Heart left ventricle (tissue), 16 donors: ENCODE results near the gene CACNG6. TPM values are rescaled to one million over a fixed set of nuclear protein-coding genes. Genes with fewer than 3 reads are reported as not detected.

Experiments
- ATAC-seq, 4 donors: fragments of 200-7000 bp; cut with Tn5 transposase; one replicate each; pipeline ENCODE4 v1.9.1; 2020 to 2022; ENCODE audit warnings: moderate library complexity in 4 of 4, mild to moderate bottlenecking in 3 of 4, moderate number of reproducible peaks in 1 of 4
- DNase-seq, 5 donors: peaks; one replicate each; pipeline ENCODE4 v3.0.0-alpha.2; 2020
- H3K27ac ChIP-seq, 12 donors: fragments of 200-600 bp; sonication (generic) in 4 of 12; one replicate each; pipeline versions ENCODE4 v1.5.0 to v1.8.0; 2016 to 2022; ENCODE audit warnings: mild to moderate bottlenecking in 2 of 12
- H3K27me3 ChIP-seq, 9 donors: fragments of 200-600 bp; sonication (generic) in 2 of 9; one replicate each; pipeline versions ENCODE4 v1.5.1 to v1.8.0; 2016 to 2022; ENCODE audit warnings: mild to moderate bottlenecking in 3 of 9
- H3K36me3 ChIP-seq, 9 donors: fragments of 200-600 bp; sonication (generic) in 2 of 9; one replicate each; pipeline versions ENCODE4 v1.5.0 to v1.8.0; 2018 to 2022; ENCODE audit warnings: mild to moderate bottlenecking in 2 of 9
- H3K4me1 ChIP-seq, 12 donors: fragments of 200-600 bp; sonication (generic) in 4 of 12; one replicate each; pipeline versions ENCODE4 v1.5.0 to v1.8.0; 2016 to 2022; ENCODE audit warnings: mild to moderate bottlenecking in 3 of 12
- H3K4me3 ChIP-seq, 12 donors: fragments of 200-600 bp; sonication (generic) in 4 of 12; one replicate each; pipeline versions ENCODE4 v1.5.0 to v1.8.0; 2017 to 2022; ENCODE audit warnings: mild to moderate bottlenecking in 9 of 12, moderate library complexity in 4 of 12
- H3K9me3 ChIP-seq, 12 donors: fragments of 200-600 bp; sonication (generic) in 4 of 12; one replicate each; pipeline versions ENCODE4 v1.5.0 to v1.8.0; 2016 to 2022; ENCODE audit warnings: mild to moderate bottlenecking in 1 of 12
- POLR2A ChIP-seq, 2 donors: fragments of 450-650 bp; IDR thresholded peaks; one replicate each; pipeline ENCODE4 v1.6.1; 2017; ENCODE audit warnings: antibody characterized with exemption in 2 of 2, mild to moderate bottlenecking in 2 of 2, moderate library complexity in 2 of 2
- WGBS, 4 donors: extraction: QIAGEN DNeasy Blood & Tissue Kit in 2 of 4; methylation state at CpG; one replicate each; pipeline versions ENCODE4 v1.1.5 to v1.1.7; 2013 to 2018; 5-methylcytosine and 5-hydroxymethylcytosine counted together
- intact Hi-C, 10 donors: fragments of 100-400 bp; cut with DNase I; formaldehyde crosslinking; loops; one replicate each; pipeline versions ENCODE4 v1.11.1 to v1.14.2; 2022
- polyA plus RNA-seq, 2 donors: library from polyadenylated mRNA; stranded (reverse); fragments of 200-250 nt; gene quantifications; one replicate each; pipeline ENCODE4 v1.2.3, GENCODE V29; 2013
- total RNA-seq, 9 donors: library from RNA; depleted of rRNA in 2 of 9; stranded (reverse); fragments of >200 nt in 2 of 9; fragmentation: NEBNext Ultra II Directional in 3 of 9; extraction: Animal tissue kit (Norgen Biotek cat#: 25700) in 3 of 9; gene quantifications; one replicate each; pipeline versions ENCODE4 v1.1.0 to v1.2.4, GENCODE V29; 2016 to 2023
- TF ChIP-seq, protein P1 (sequence below), 12 donors: fragments of 200-600 bp; sonication (generic) in 4 of 12; IDR thresholded peaks; one replicate each; pipeline versions ENCODE4 v1.5.0 to v1.8.0; 2018 to 2022; ENCODE audit warnings: antibody characterized with exemption in 12 of 12, mild to moderate bottlenecking in 5 of 12
- donor health status: ischemic (EF 13 %, LVEDD 7.1; RV severe dilation, severe dysfunction).
- donor health status: healthy with polysubstance abuse.
- donor health status: DM: no; HTN: yes; CAD: no.
- donor health status: DM: no; HTN: no; CAD: no.
- donor health status: ischemic (EF 25% LVEDD 6.9; RV normal size, moderate dysfunction).
- donor health status: ischemic (EF 25% LVEDD 5.7; RV mildly dilated, moderate dysfunction).
- donor health status: healthy.
- donor health status: DM: yes; HTN: yes; CAD: no.
- donor health status: ischemic (EF 35%, LVEDD 5.7; RV mildly dilated, moderate dysfunction).
- donor health status: nonischemic (EF 11% LVEDD 7.7; RV severe dilation, severe dysfunction).
- donor health status: DM: yes; HTN: yes; CAD: no.
- donor health status: PGD.
- donor health status: ischemic (EF 29% LVEDD 5.4; RV normal size, mild dysfunction).
- donor health status: nonischemic (EF 23%, LVEDD 6.1; RV moderate dilation, normal function).

The CACNG6 gene
- total and polyA plus RNA-seq, 11 donors: not detected

DNA sequence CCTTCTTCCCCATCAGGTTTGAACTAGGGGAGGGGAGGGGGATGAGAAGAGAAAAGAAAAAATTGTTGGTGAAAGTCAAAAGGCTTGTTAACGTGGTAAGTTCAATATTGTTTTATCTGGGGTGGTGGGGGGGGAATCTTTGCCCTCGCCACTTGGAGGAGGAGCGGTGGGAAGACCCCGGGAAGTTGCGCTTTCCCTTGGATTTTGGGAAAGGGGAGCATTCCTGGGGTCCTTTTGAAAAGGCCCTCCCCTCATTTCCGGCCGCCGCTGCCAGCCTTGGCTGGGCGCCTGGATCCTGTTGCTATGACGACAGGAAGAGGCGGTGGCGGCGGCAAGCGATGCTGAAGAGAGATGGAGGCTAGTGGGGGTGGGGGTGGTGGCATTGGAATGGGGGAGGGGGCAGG is 33.3 kb upstream of the CACNG6 start:
- H3K36me3 ChIP-seq: no peaks in the 10 kb centered on the region
- peaks cover 0 to 5% (median 0%) of the 10 kb centered on the region in 12 donors for H3K4me1 ChIP-seq
- H3K27me3 ChIP-seq: peaks cover 33 to 90% (median 55%) of the 10 kb centered on the region in 9 donors
- H3K4me3 ChIP-seq: no peak overlapping the region
- TF ChIP-seq, protein P1, sequence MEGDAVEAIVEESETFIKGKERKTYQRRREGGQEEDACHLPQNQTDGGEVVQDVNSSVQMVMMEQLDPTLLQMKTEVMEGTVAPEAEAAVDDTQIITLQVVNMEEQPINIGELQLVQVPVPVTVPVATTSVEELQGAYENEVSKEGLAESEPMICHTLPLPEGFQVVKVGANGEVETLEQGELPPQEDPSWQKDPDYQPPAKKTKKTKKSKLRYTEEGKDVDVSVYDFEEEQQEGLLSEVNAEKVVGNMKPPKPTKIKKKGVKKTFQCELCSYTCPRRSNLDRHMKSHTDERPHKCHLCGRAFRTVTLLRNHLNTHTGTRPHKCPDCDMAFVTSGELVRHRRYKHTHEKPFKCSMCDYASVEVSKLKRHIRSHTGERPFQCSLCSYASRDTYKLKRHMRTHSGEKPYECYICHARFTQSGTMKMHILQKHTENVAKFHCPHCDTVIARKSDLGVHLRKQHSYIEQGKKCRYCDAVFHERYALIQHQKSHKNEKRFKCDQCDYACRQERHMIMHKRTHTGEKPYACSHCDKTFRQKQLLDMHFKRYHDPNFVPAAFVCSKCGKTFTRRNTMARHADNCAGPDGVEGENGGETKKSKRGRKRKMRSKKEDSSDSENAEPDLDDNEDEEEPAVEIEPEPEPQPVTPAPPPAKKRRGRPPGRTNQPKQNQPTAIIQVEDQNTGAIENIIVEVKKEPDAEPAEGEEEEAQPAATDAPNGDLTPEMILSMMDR (IDR thresholded peaks at IDR 0.05): no peak
- TF ChIP-seq POLR2A (IDR thresholded peaks at IDR 0.05): no peak
- DNase-seq (no peak), ATAC-seq (no peak)
- H3K27ac ChIP-seq: no peak overlapping the region
- peaks cover 0 to 3% (median 0%) of the 10 kb centered on the region in 12 donors for H3K9me3 ChIP-seq
- WGBS, 4 donors: 1 to 6% (median 2%) methylated on average over 12 to 14 of the region's 14 CpGs
- intact Hi-C loops: no loop called here

DNA sequence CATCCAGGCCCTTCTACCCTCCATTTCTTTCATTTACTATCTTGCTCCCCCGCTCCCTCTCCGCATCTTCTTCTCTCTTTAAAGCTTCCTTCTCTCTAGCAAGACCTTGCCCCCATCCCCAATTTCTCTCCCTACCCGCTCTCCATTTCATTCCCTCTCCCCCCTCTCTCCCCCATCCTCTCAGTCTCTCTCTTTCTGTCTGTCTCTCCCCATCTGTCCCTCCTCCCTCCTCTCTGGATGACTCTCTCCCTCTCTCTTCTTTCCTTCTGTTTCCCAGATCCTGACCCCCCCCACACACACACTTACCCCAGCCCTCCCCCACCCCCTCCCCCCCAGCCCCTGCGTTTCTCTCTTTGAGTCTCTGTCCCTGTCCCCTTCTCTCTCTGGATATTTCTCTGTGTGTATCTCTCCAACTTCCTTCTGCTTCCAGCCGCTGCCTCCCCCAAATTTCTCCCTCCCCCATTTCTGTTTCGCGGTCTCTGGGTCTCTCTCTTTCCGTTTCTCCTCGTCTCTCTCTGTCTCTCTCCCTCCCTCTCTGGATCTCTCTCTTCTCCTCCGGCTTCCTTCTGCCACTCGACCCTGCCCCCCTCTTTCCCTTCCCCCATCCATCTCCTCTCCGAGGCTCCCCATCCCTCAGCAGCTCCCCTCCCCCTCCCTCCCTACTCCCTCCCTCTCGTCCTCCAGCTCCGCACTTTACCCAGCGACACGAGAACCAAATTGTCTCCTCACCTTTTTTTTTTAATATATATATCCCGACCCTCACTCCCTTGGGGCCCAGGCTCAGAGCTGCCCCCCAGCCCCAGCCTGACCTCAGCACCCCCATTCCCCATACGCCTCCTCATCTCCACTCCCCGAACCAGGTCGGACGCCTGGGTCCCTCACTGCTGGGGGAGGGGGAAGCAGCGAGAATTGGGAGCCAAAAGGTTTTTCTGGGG is 32.3 kb upstream of the CACNG6 start:
- no peaks in the 10 kb centered on the region for H3K36me3 ChIP-seq
- peaks cover 35 to 89% (median 64%) of the 10 kb centered on the region in 9 donors for H3K27me3 ChIP-seq
- no peak for TF ChIP-seq POLR2A (IDR thresholded peaks at IDR 0.05)
- TF ChIP-seq, protein P1 (IDR thresholded peaks at IDR 0.05): no peak
- ATAC-seq: no peak
- intact Hi-C loops: no loop called here
- no peak for DNase-seq
- H3K27ac ChIP-seq: no peak overlapping the region
- H3K4me3 ChIP-seq: no peak overlapping the region
- WGBS, 4 donors: 1 to 3% (median 2%) methylated on average over 22 of the region's 22 CpGs
- H3K9me3 ChIP-seq: peaks cover 0 to under 1% (median 0%) of the 10 kb centered on the region in 12 donors
- peaks cover 0 to 7% (median 0%) of the 10 kb centered on the region in 12 donors for H3K4me1 ChIP-seq

DNA sequence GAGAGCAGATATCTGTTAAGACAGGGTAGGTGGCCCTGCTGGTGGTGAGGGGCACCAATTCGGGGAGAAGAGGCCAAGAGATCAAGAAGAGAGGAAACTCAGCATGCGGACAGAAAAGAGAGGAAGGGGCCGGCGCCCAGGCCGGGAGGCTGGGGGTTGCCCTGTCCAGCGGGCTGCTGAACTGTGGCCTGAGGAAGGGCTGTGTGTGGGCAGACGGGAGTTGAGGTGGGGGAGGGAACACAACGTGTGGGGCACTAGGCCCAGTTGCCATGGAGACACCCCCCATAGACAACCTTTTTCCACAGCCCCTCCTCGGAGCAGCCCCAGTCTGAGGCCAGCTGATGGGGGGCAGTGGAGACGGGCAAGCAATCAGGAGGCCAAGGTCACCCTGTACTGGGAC is 31.2 kb upstream of the CACNG6 start:
- Histone ChIP-seq H3K36me3 (no peaks in the 10 kb centered on the region), H3K27me3 (peaks cover 35 to 89% (median 64%) of the 10 kb centered on the region in 9 donors)
- intact Hi-C loops: no loop called here

DNA sequence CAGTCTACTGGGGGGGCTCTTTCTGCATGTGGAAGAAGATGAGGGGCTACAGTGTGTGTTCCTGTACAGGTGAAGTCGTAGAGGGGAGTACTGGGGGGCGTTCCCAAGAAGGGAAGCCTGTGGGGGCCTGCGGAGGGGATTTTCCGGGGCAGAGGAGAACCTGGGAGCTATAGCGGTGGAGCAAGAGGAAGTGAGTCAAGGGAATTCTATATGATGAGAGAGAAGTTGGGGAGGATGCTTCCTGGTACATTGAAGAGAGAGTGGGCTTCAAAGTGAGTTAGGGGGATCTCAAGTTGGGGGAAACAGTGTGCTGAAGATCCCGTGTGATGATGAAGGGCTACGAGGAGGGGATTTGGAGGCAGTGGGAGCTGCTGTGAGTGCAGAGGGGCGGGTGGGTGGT is 30.6 kb upstream of the CACNG6 start:
- no peak for DNase-seq
- Histone ChIP-seq H3K4me3 (no peak overlapping the region), H3K27ac (no peak overlapping the region), H3K9me3 (no peaks in the 10 kb centered on the region), H3K27me3 (peaks cover 35 to 85% (median 60%) of the 10 kb centered on the region in 9 donors), H3K36me3 (no peaks in the 10 kb centered on the region), H3K4me1 (peaks cover 0 to 10% (median 2%) of the 10 kb centered on the region in 12 donors)
- WGBS, 4 donors: 5 to 9% (median 6%) methylated on average over 8 of the region's 8 CpGs
- no peak for ATAC-seq
- no peak for TF ChIP-seq POLR2A (IDR thresholded peaks at IDR 0.05)
- TF ChIP-seq, protein P1 (IDR thresholded peaks at IDR 0.05): no peak
- intact Hi-C loops: no loop called here

More for the DNA sequence above, 31.2 kb upstream of the CACNG6 start:
- DNase-seq: no peak
- ATAC-seq: no peak
- WGBS, 4 donors: 3 to 10% (median 7%) methylated on average over 10 of the region's 10 CpGs
- TF ChIP-seq, protein P1 (IDR thresholded peaks at IDR 0.05): no peak
- no peak for TF ChIP-seq POLR2A (IDR thresholded peaks at IDR 0.05)
- H3K27ac ChIP-seq: no peak overlapping the region
- H3K9me3 ChIP-seq: no peaks in the 10 kb centered on the region
- H3K4me3 ChIP-seq: no peak overlapping the region
- H3K4me1 ChIP-seq: peaks cover 0 to 7% (median 2%) of the 10 kb centered on the region in 12 donors
